Endothelial cell of umbilical vein (primary cell): ENCODE data around the gene NBEA. TPM values are rescaled to one million over a fixed set of nuclear protein-coding genes. Genes with fewer than 3 reads are reported as not detected.

Experiments
- BruUV-seq: library from RNA; stranded (reverse); fragments of 400-500 nt; replicated peaks from 2 replicates; lab custom pipeline; 2021; lab: Mats Ljungman, UMichigan
- CTCF ChIA-PET: fragments of 300-600, 350-600 bp; sonication (Branson Sonifier 250); formaldehyde crosslinking; loops from one replicate; lab custom pipeline; 2021; ENCODE audit warnings: antibody characterized with exemption, inconsistent platforms; lab: Charles Lee
- POLR2A ChIA-PET: fragments of 300-600, 350-600 bp; sonication (Branson Sonifier 250); formaldehyde crosslinking; loops from one replicate; lab custom pipeline; 2021; ENCODE audit warnings: antibody characterized with exemption, inconsistent platforms; lab: Charles Lee
- DNase-seq: peaks from one replicate; pipeline ENCODE4 v3.0.0-alpha.2; 2011; ENCODE audit warnings: low read depth, low spot score
- FAIRE-seq: peaks from 2 replicates; lab custom pipeline; 2011; peaks lifted over from hg19 to GRCh38; lab: Jason Lieb, UNC
- H2AFZ ChIP-seq: 2 replicates; pipeline ENCODE4 v1.6.0; 2012; ENCODE audit warnings: low read depth, low read length, control low read depth, inconsistent platforms
- H3K27ac ChIP-seq: 2 replicates; pipeline ENCODE4 v1.5.1; 2011; ENCODE audit warnings: low read depth, mild to moderate bottlenecking, control low read depth, low read length, moderate library complexity; ENCODE audit not compliant: insufficient read depth
- H3K27me3 ChIP-seq, 2 experiments: 2 replicates each; pipeline versions ENCODE4 v1.6.0 to v1.6.1; 2011; ENCODE audit warnings: low read length in 2 of 2, mixed read lengths in 1 of 2; ENCODE audit not compliant: control insufficient read depth in 2 of 2, insufficient read depth in 2 of 2
- H3K36me3 ChIP-seq, 2 experiments: 2 replicates in 1 of 2; 3 replicates in 1 of 2; pipeline ENCODE4 v1.5.1; 2011; ENCODE audit warnings: low read length in 2 of 2, mild to moderate bottlenecking in 1 of 2, moderate library complexity in 1 of 2; ENCODE audit not compliant: control insufficient read depth in 2 of 2, insufficient read depth in 2 of 2; ENCODE audit errors: extremely low read depth in 1 of 2
- H3K4me1 ChIP-seq: 3 replicates; pipeline ENCODE4 v1.5.1; 2011; ENCODE audit warnings: mild to moderate bottlenecking, low read length; ENCODE audit not compliant: control insufficient read depth, insufficient read depth; ENCODE audit errors: extremely low read depth
- H3K4me2 ChIP-seq: 2 replicates; pipeline ENCODE4 v1.6.1; 2011; ENCODE audit warnings: low read length, control low read depth, mixed read lengths; ENCODE audit not compliant: insufficient read depth
- H3K4me3 ChIP-seq, 3 experiments: fragments of 200-600 bp in 1 of 3; sonication (generic), shearing (Covaris generic) in 1 of 3; replicated peaks in 1 of 3; 2 replicates each; pipeline ENCODE4 v1.5.1; 2011 to 2016; ENCODE audit warnings: control low read depth in 3 of 3, low read length in 3 of 3, mild to moderate bottlenecking in 2 of 3, inconsistent platforms in 1 of 3, low read depth in 1 of 3, moderate library complexity in 1 of 3; ENCODE audit not compliant: insufficient read depth in 1 of 3
- H3K79me2 ChIP-seq: 2 replicates; pipeline ENCODE4 v1.6.0; 2012; ENCODE audit warnings: low read length, inconsistent platforms; ENCODE audit not compliant: control insufficient read depth, insufficient read depth
- H3K9ac ChIP-seq: replicated peaks from 2 replicates; pipeline ENCODE3; 2011; ENCODE audit warnings: low read length, control low read depth; ENCODE audit not compliant: insufficient read depth; ENCODE audit errors: extremely low read depth
- H3K9me1 ChIP-seq: replicated peaks from 3 replicates; pipeline ENCODE4 v1.6.0; 2011; ENCODE audit warnings: mild to moderate bottlenecking, low read length; ENCODE audit not compliant: control insufficient read depth, insufficient read depth; ENCODE audit errors: extremely low read depth
- H3K9me3 ChIP-seq: replicated peaks from 2 replicates; pipeline ENCODE4 v1.5.1; 2012; ENCODE audit warnings: low read length, inconsistent platforms; ENCODE audit not compliant: control insufficient read depth, insufficient read depth
- H4K20me1 ChIP-seq: replicated peaks from 2 replicates; pipeline ENCODE3; 2011; ENCODE audit warnings: mild to moderate bottlenecking, low read length; ENCODE audit not compliant: control insufficient read depth, insufficient read depth; ENCODE audit errors: extremely low read depth
- CTCF ChIP-seq, 2 donors: IDR thresholded peaks; 1 replicate in 1 of 2; 2 replicates in 1 of 2; pipeline ENCODE4 v1.5.1; 2011; ENCODE audit warnings: low read length in 2 of 2, mild to moderate bottlenecking in 2 of 2, moderate library complexity in 2 of 2, control low read depth in 1 of 2, inconsistent platforms in 1 of 2, low read depth in 1 of 2; ENCODE audit not compliant: insufficient read depth in 1 of 2; ENCODE audit errors: extremely low read depth in 1 of 2
- EZH2 ChIP-seq: IDR thresholded peaks from 2 replicates; pipeline ENCODE4 v1.6.1; 2012; ENCODE audit warnings: borderline replicate concordance, low read depth, mild to moderate bottlenecking, moderate library complexity, low read length, inconsistent platforms; ENCODE audit not compliant: severe bottlenecking
- FOS ChIP-seq: IDR thresholded peaks from 2 replicates; pipeline ENCODE4 v1.6.1; 2011; ENCODE audit warnings: mild to moderate bottlenecking, low read length, moderate library complexity, borderline replicate concordance; ENCODE audit not compliant: insufficient read depth
- GATA2 ChIP-seq: IDR thresholded peaks from 2 replicates; pipeline ENCODE4 v1.7.0; 2011; ENCODE audit warnings: low read depth, mild to moderate bottlenecking, moderate library complexity, mixed read lengths, low read length; ENCODE audit not compliant: insufficient read length, insufficient read depth
- JUN ChIP-seq: IDR thresholded peaks from 2 replicates; pipeline ENCODE4 v1.6.1; 2011; ENCODE audit warnings: borderline replicate concordance, low read depth; ENCODE audit not compliant: insufficient read length, insufficient read depth
- MAX ChIP-seq: IDR thresholded peaks from 2 replicates; pipeline ENCODE4 v1.6.1; 2011; ENCODE audit not compliant: insufficient read depth, insufficient read length
- MYC ChIP-seq: IDR thresholded peaks from one replicate; pipeline ENCODE4 v1.6.1; 2011; ENCODE audit warnings: mild to moderate bottlenecking, low read depth, low read length
- POLR2A ChIP-seq: IDR thresholded peaks from 2 replicates; pipeline ENCODE4 v1.6.1; 2012; ENCODE audit warnings: low read depth, mild to moderate bottlenecking, control low read depth, low read length
- POLR2AphosphoS5 ChIP-seq: IDR thresholded peaks from 2 replicates; pipeline ENCODE4 v1.6.1; 2012; ENCODE audit warnings: low read depth, mild to moderate bottlenecking, control low read depth, low read length, moderate library complexity; ENCODE audit not compliant: insufficient read depth
- dilution Hi-C: fragments of 300-500 bp; cut with MboI; formaldehyde crosslinking; loops from one replicate; pipeline ENCODE4 v1.15.0; 2019; ENCODE audit warnings: low sequenced_read_pairs; ENCODE audit not compliant: extremely low pct_ligation_motif_present
- intact Hi-C: fragments of 100-400 bp; cut with micrococcal nuclease; formaldehyde crosslinking; loops from one replicate; pipeline ENCODE4 v1.10.0; 2022
- polyA plus RNA-seq, 4 experiments: library from polyadenylated mRNA; depleted of rRNA in 3 of 4; stranded (reverse) in 3 of 4; unstranded in 1 of 4; fragments of >200 nt; gene quantifications; 2 replicates each; pipeline versions ENCODE4 v1.2.1 to v1.2.3, GENCODE V29; 2011 to 2012; ENCODE audit warnings: missing spikeins in 1 of 4
- total RNA-seq: library from RNA; stranded (reverse); gene quantifications from 2 replicates; pipeline ENCODE4 v1.2.3, GENCODE V29; 2021

The NBEA gene
- total and polyA plus RNA-seq, 2 donors (not counting 3 experiments of a cell fraction or from before 2014, with no cell fraction given): 3.0 to 4.8 TPM

- DNase-seq (no peak), FAIRE-seq (no peak)
- H3K9ac ChIP-seq: no peak overlapping the region
- no peak overlapping the region for H2AFZ ChIP-seq
- H3K9me3 ChIP-seq: no peaks in the 10 kb centered on the region
- dilution Hi-C loops (no loop called here), intact Hi-C loops (no loop called here)
- H3K79me2 ChIP-seq: no peaks in the 10 kb centered on the region
- no peaks in the 10 kb centered on the region for H3K27me3 ChIP-seq
- no TSS peak for BruUV-seq
- H3K9me1 ChIP-seq: no peaks in the 10 kb centered on the region
- H4K20me1 ChIP-seq: no peaks in the 10 kb centered on the region
- H3K4me1 ChIP-seq: no peaks in the 10 kb centered on the region
- no peak overlapping the region for H3K4me3 ChIP-seq
- ChIA-PET POLR2A (no interaction called here), CTCF (interaction anchor here (1.1 kb wide), 1 partner anchor 87 kb away, joined by 3 read pairs; no protein-coding TSS in a partner anchor)
- H3K4me2 ChIP-seq: no peak overlapping the region
- no peak for TF ChIP-seq EZH2
- TF ChIP-seq POLR2A: no peak
- TF ChIP-seq POLR2AphosphoS5: no peak
- TF ChIP-seq MAX: no peak
- no peaks in the 10 kb centered on the region for H3K36me3 ChIP-seq
- no peak overlapping the region for H3K27ac ChIP-seq
Measured at GRCh38 chr13:35599384-35599783, 657.3 kb downstream of the NBEA start.

- Histone ChIP-seq H3K4me3 (no peak overlapping the region), H3K4me2 (no peak overlapping the region), H3K27ac (no peak overlapping the region), H3K79me2 (no peaks in the 10 kb centered on the region), H4K20me1 (no peaks in the 10 kb centered on the region), H3K36me3 (no peaks in the 10 kb centered on the region), H2AFZ (no peak overlapping the region), H3K9me3 (no peaks in the 10 kb centered on the region), H3K9ac (no peak overlapping the region), H3K9me1 (no peaks in the 10 kb centered on the region), H3K27me3 (no peaks in the 10 kb centered on the region), H3K4me1 (no peaks in the 10 kb centered on the region)
- no peak for FAIRE-seq
- ChIA-PET CTCF (interaction anchor here (0.8 to 1.1 kb wide), 2 partner anchors 18 to 25 kb away, joined by 3 read pairs; no protein-coding TSS in a partner anchor), POLR2A (no interaction called here)
- no peak for TF ChIP-seq POLR2A
- no peak for TF ChIP-seq JUN
- TF ChIP-seq CTCF (IDR thresholded peaks at IDR 0.05; ENCODE audit: extremely low read depth in 1 of 2, insufficient read depth in 1 of 2, low read depth in 1 of 2, low read length in 2 of 2): no peak
- no peak for TF ChIP-seq EZH2
- no peak for TF ChIP-seq FOS
- TF ChIP-seq GATA2: no peak
- TF ChIP-seq MYC: no peak
- TF ChIP-seq MAX: no peak
- TF ChIP-seq POLR2AphosphoS5: no peak
- no TSS peak for BruUV-seq
- dilution Hi-C loops (no loop called here), intact Hi-C loops (no loop called here)
- DNase-seq: no peak
Measured at GRCh38 chr13:35600137-35600536, 658.1 kb downstream of the NBEA start.
